Ecto neural progenitor cell (in vitro differentiated cells): Measurements from ENCODE around the gene ZNF337.

ENCODE experiments used
- DNase-seq: peaks from one replicate; pipeline ENCODE4 v3.0.0-alpha.2; 2018; ENCODE audit warnings: low spot score

The ZNF337 gene

DNA sequence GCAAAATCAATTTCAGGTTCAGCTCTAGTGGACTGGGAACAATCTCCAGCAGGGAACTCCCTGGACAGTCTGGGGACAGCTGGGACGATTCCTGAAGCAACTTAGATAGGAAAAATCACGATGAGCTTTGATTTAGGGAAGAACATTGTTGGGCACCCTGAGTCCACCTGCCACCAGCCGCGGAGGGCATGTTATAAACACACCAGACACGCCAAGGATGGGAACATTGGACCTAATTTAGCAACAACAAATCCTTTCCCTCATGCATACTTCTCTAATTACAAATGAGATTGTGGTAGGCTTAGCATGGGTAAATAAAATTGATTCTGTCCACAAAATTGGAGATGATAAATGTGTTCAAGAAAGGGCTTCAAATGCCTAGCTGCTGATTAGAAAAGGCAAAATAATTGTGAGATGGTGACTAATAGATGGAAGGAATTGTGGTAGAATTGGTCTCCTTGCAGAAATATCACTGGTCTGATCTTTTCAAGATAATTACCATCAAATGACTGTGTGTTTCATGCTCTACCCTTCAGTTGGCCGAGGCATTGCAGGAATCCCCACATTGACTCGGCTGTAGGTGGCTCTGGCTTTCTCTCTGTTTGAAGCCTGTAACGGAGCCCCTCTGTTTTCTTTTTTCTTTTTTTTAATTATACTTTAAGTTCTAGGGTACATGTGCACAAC is 66.7 kb downstream of the ZNF337 start:
- DNase-seq = no peak

DNA sequence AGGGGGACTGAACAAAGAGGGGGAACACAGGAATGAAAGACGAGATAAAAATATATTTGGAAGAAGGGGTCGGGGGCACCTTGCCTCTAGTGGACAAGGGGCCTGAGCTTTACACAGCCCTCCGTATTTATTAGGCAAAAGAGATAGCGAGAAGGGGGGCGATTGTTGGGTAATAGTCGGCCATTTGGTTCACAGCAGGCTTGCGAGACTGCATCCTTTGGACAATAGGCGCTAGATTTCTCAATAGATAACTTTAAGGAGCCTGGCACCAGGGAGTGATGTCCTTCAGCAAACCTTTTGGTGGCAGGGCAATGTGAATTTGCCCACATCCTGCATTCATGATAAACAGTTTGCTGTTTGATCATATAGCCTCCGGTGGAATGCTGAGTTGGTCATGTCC is 69.9 kb downstream of the ZNF337 start:
- DNase-seq = no peak

- DNase-seq = no peak
Observed at GRCh38 chr20:25624500-25624939, 72.1 kb downstream of the ZNF337 start.
